SK-N-DZ (cell line): ENCODE measurements around the gene SCN1B. TPM values are rescaled to one million over a fixed set of nuclear protein-coding genes. Genes with fewer than 3 reads are reported as not detected.
A peak's percentile ranks its signal among the peaks of the same experiment; 100 is the strongest.
"Not testable (repeated sequence)": the region's sequence is repeated elsewhere in the genome, so short reads cannot be mapped to it uniquely, and the experiment has no call there.

Experiments used
- DNase-seq: peaks from one replicate; pipeline ENCODE4 v3.0.0-alpha.2; 2015; ENCODE audit warnings: low spot score
- polyA plus RNA-seq, 2 experiments: library from polyadenylated mRNA; depleted of rRNA; stranded (reverse); fragments of >200 nt; gene quantifications; 2 replicates each; pipeline ENCODE4 v1.2.3, GENCODE V29; 2014

SCN1B gene
- 0.52 and 0.85 TPM in 2 replicates for polyA plus RNA-seq (2014; cell fraction: cytosol; rRNA removed)
- polyA plus RNA-seq (2014; cell fraction: nucleus; rRNA removed) = 1.5 and 2.4 TPM in 2 replicates

DNA sequence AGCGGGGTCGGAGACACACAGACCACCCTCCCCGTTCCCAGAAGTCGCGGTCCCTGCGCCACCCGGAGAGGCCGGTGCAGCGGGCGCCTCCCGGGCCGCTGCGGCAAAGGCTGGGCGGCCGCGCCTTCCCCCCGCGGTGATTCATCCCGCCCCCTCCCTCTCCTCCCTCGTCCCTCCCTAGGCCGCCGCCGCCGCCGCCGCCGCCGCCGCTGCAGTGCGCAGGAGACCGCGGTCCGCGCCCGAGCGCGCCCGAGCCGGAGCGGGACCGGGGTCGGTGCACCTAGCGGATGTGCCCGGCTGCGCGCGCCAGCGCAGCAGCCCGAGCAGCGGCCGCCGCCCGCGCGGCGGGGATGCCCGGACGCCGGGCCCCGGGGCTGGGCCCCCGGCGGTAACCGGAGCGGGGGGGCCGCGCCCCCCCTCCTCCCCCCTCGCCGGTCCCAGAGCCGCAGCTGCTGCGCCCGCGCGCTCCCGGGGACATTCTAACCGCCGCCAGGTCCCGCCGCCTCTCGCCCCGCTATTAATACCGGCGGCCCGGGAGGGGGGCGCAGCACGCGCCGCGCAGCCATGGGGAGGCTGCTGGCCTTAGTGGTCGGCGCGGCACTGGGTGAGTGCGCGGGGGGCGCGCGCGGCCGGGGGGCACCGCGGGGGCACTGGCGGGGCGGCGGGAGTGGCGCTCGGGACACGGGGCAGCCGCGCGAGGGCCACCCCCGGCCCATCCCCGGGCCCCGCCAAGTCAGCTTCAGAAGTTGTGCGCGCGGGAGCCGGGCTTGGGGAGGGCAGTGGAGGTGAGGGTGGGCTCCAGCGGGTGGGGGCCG, at the start of gene SCN1B:
SCN1B (plus strand) TSS at position 214 of the 815 bp plus-strand sequence; CDS start at position 565, 351 bp downstream.
- DNase-seq = no peak

DNA sequence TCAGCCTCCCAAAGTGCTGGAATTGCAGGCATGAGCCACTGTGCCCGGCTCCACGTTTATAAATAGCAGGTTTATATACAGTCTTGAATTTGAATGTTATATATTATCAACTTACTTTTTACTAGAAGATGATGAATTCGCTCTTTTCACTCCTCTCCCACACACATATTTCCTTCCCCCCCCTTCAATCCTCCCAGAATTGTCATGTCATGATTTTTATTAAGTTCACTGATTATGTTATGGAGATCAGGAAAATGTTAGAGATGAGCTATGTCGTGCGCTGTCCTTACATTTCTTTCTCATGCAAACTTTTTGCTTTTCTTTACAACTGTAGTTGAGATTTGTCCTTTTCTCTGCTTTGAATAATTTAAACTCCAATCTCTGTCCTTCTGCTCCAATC, 48.0 kb upstream of the SCN1B start:
- DNase-seq = no peak

DNA sequence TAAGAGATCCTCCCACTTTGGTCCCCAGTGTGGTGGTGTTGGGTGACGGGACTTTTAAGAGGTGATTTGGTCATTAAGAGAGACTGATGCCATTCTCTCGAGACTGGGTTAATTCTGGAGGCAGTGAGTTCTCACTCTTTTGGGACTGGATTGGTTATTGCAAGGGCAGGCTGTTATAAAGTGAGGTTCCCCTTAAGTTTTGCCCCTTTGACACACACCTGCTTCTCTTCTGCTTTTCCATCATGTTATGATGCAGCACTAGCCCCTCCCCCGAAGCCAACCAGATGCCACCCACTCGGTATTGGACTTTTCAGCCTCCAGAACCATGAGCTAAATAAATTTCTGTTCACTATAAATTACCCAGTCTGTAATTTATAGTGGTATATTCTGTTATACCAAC, 46.5 kb upstream of the SCN1B start:
- no peak for DNase-seq

DNA sequence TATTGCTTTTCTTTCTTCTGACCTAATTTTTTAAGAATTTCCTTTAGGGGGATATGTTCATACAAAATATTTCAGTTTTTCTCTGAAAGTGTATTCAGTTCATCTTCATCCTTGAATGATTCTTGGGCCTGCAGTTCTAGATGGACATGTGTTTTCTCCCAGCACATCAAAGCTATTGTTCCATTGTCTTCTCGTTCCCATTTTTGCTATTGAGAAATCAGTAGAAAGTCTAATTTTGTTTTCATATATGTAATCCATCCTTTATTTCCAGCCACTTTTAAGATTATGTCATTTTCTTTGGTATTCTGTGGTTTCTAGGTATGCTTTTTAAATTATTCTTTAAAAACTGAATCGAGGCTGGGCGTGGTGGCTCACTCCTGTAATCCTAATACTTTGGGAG, 46.0 kb upstream of the SCN1B start:
- no peak for DNase-seq

DNA sequence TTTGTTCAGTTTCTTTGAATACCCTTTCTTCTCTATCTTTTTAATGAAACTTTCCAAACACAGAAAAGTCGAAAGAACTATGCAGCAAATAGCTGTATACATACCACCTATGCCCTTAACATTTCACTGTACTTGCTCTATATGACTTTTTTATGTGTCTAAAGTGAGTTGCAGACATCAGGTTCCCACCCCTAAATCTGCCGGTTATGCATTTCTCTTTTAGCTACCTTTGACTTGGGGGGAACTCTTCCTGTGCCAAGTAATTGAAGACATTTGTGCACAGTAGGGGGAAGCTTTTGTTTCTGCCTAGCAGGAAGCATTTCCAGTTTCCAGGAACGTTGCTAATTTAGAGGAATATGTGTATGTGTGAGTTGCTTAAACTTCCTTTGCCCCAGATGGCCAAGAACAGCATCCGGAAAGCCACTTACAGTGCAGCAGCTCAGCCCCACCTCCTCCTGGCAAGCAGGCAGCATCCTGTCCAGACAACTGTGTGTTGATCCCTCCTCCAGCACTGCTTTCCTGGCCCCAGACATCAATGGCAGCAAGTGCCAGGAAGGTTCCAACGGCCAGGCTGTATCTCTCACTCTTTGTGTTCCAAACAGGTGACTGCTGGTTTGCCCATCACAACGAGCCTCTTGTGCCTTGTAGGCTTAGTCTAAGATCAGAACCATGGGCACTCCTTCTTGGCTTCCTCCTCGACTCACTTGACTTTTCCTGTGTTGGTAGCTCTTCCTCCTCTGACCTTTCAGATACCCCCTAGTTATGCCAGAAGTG, 44.8 kb upstream of the SCN1B start:
- DNase-seq = no peak

- DNase-seq = no peak
These were observed 42.2 kb upstream of the SCN1B start for GRCh38 chr19:34988119-34988518.

- DNase-seq = no peak
These were observed 41.0 kb upstream of the SCN1B start for GRCh38 chr19:34989298-34989697.

DNA sequence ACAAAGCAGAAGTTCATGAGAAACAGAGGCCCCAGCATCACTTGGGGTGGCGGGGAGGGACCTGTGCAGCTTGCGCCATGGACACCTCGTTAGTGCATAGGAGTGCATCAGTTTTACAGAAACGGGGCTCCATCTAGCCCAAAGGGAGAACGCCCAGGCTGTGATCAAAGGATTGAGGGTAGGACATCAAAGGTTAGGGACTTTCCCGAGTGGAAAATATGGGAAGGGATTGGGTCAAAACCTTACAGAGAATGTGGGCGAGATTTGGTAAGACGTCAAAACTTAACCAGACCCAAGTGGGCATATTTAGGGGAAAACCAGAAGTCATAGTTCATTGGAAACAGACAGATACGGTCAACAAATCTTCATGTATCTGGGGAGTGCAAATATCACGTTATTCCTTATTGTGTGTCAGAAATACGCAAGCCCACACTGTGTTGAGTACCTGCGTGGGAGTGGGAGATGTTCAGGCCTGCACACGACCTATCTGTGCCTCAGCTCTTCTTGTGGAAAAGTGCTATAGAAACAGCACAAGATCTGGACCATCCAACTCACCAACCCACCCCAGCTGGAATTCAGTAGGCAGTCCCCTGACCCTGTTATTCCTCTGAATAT, 39.6 kb upstream of the SCN1B start:
- no peak for DNase-seq

DNA sequence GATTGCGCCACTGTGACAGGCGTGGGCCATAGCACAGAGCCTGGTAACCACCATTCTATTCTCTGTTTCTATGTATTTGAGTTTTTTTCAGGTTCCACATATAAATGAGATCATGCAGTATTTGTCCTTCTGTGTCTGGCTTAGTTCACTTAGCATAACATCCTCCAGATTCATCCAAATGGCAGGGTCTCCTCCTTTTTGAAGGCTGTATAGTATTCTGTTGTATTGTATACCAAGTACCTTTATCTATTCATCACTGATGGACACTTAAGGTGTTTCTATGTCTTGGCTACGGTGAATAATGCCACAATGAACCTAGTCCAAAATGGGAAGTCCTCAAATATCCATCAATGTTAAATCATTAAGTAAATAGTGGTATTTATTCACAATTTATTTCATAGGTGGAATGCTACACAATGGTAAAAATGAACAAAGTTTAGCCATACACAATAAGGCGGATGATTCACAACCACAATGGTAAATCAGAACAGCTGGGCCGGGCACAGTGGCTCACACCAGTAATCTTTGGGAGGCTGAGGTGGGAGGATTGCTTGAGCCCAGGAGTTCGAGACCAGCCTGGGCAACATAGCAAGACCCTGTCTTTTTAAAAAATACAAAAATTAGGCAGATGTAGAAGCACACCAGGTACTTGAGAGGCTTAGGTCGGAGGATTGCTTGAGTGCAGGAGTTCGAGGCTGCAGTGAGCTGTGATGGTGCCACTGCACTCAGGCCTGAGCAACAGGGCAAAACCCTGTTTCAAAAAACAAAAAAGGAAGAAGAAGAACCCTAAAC, 38.5 kb upstream of the SCN1B start:
- DNase-seq = no peak

DNA sequence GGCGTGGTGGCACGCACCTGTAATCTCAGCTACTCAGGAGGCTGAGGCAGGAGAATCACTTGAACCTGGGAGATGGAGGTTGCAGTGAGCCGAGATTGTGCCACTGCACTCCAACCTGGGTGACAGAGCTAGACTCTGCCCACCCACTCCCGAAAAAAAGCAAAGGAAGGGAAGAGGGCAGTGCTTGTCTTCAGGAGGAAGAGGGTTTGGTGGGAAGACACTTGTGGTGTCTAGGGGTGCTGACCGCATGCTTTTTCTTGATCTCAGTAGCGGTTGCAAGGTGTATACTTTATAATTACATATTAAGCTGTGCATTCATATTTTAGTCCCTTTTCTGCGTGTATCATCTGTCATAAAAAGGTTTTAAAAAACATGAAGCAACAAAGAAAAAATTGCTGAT, 37.7 kb upstream of the SCN1B start:
- not testable (repeated sequence) for DNase-seq

GRCh38 chr19:34994286-34994642, 36.0 kb upstream of the SCN1B start:
- no peak for DNase-seq

DNA sequence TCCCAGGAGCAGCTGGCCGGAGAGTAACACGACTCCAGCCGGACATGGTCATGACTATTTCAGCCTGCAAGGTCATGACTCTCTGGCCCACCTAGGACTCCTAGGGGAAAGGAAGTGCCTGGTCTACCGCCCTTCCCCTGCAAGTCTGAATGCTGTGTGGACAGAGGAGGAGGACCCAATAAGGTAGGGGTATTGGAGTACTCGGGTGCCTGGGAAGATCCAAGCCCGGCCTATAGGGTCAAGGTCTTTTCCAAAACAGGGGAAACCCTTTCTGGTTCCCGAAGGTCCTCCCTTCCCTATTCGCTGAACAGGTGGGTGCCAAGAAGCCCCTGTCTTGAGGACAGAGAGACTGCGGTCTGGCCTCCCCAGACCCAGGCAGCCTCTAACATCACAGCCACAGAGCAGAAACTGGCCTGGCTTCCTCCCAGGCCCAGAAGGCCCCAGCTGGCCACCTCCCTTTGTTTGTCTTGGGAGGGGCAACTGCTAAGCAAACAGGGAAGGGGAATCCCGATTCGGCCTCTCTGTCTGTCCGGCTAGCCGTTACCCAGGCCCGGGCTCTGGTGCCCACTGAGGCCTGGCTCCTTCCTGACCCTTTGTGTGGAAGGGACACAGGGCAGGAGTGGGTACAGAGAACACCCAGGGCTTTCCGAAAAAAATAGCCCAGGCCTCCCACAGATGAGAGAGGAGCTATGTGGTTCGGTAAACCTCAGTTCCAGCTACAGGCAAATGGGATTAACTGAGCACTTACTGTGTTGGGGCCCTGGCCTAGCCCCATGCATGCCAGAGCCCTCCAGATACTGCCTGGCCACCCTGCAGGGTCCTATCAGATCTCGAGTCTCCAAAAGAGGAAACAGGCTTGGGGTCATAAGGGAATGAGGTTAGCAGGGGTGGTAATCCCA, 35.4 kb upstream of the SCN1B start:
- DNase-seq = no peak

GRCh38 chr19:34995551-34995950, 34.7 kb upstream of the SCN1B start:
- DNase-seq = no peak

GRCh38 chr19:34997071-34997617, 33.1 kb upstream of the SCN1B start:
- no peak for DNase-seq

DNA sequence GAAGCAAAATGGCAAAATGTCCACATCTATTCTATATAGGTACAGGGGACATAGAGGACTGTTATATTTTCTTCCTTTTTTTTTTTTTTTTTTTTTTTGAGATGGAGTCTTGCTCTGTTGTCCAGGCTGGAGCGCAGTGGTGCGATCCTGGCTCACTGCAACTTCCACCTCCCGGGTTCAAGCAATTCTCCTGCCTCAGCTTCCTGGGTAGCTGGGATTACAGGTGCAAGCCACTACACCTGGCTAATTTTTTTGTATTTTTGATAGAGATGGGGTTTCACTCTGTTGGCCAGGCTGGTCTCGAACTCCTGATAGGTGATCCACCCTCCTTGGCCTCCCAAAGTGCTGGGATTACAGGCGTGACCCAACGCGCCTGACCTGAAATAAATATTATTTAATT, 32.0 kb upstream of the SCN1B start:
- not testable (repeated sequence) for DNase-seq

GRCh38 chr19:34998777-34999497, 31.3 kb upstream of the SCN1B start:
- peak; percentile 20 for DNase-seq

DNA sequence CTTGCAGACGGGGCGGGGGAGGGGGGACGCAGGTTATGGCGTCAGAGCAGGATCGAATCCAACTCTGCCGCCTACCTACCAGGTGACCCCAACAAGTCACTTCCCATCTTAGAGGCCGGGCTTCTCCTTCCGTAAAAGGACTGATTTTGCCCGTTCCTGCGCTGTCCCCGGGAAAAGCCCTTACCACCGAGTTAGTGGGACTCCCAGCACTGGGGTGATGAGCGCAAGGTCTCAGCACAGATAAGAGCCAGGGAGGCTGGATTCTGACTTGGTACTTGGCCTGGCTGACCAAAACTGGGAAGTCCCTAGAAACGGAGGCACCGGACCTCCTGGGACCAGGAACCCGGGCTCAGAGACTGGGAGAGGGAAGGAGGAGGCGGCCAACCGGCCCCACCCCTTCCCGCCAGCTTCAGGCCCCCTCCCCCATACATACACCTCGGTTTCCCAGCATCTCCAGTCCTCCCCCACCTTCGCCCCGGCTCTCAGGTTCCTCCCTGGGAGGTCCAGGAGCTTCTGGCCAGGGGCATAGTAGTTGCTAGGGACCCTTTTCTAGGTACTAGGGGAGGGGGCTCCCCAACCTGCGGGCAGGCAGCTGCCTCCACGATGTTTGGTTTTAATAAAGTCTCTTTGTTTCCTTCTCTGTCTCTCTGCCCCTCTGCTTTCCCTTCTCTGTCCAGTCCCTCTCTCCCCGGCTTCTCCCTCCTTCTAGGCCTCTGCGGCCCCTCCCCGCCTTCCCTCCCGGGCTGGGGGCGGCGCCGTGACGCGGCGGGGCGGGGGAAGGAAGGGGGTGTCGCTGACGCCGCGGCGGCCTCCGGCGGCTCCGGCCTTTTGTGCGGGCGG, 30.6 kb upstream of the SCN1B start, which contains the start of gene GRAMD1A:
GRAMD1A (plus strand) TSS at position 826 of the 840 bp plus-strand sequence. CDS start 156 bp downstream, outside the sequence.
- DNase-seq = peak; percentile 77

GRCh38 chr19:35000338-35000646, 30.0 kb upstream of the SCN1B start:
- no peak for DNase-seq
